H1 (cell line): ENCODE data around the gene PPP1R11. TPM values are rescaled to one million over a fixed set of nuclear protein-coding genes. Genes with fewer than 3 reads are reported as not detected.
A peak's percentile ranks its signal among the peaks of the same experiment; 100 is the strongest.

ENCODE experiments used
- CTCF ChIA-PET: fragments of 300-600 bp; sonication (Branson Sonifier 250); formaldehyde crosslinking; loops from one replicate; lab custom pipeline; 2021; ENCODE audit not compliant: partially characterized antibody; lab: Charles Lee
- POLR2A ChIA-PET: fragments of 300-600 bp; sonication (Branson Sonifier 250); formaldehyde crosslinking; loops from one replicate; lab custom pipeline; 2021; ENCODE audit warnings: inconsistent platforms; ENCODE audit not compliant: partially characterized antibody; lab: Charles Lee
- DNase-seq, 2 experiments: peaks; one replicate each; pipeline versions ENCODE4 v3.0.0 to v3.0.0-alpha.2; 2010 to 2022; ENCODE audit warnings: low spot score in 2 of 2, low read depth in 1 of 2, mixed read lengths in 1 of 2
- FAIRE-seq: peaks from 2 replicates; lab custom pipeline; 2011; peaks lifted over from hg19 to GRCh38; lab: Jason Lieb, UNC
- H2AFZ ChIP-seq: 2 replicates; pipeline ENCODE4 v1.8.1; 2012; ENCODE audit warnings: low read length, inconsistent platforms
- H2AK5ac ChIP-seq: 2 replicates; pipeline ENCODE4 v1.6.1; 2013; ENCODE audit warnings: low read depth, low read length
- H2BK120ac ChIP-seq: replicated peaks from 2 replicates; pipeline ENCODE3; 2013; ENCODE audit warnings: low read depth, low read length, inconsistent platforms
- H2BK12ac ChIP-seq: 2 replicates; pipeline ENCODE4 v1.6.1; 2013; ENCODE audit warnings: low read depth, low read length
- H2BK15ac ChIP-seq: 2 replicates; pipeline ENCODE4 v1.6.1; 2013; ENCODE audit warnings: low read length
- H2BK20ac ChIP-seq: 2 replicates; pipeline ENCODE4 v1.6.1; 2013; ENCODE audit warnings: low read length
- H2BK5ac ChIP-seq: 2 replicates; pipeline ENCODE4 v1.6.1; 2013; ENCODE audit warnings: low read depth, low read length
- H3K14ac ChIP-seq: 2 replicates; pipeline ENCODE4 v1.6.1; 2013; ENCODE audit warnings: inconsistent platforms; ENCODE audit not compliant: insufficient read length
- H3K18ac ChIP-seq: 2 replicates; pipeline ENCODE4 v1.6.1; 2013; ENCODE audit warnings: low read length; ENCODE audit errors: extremely low read depth
- H3K23ac ChIP-seq: 2 replicates; pipeline ENCODE4 v1.6.1; 2013; ENCODE audit warnings: inconsistent platforms; ENCODE audit not compliant: insufficient read length
- H3K23me2 ChIP-seq: 2 replicates; pipeline ENCODE4 v1.6.1; 2013; ENCODE audit warnings: low read depth, low read length
- H3K27ac ChIP-seq: 2 replicates; pipeline ENCODE4 v1.6.1; 2011; ENCODE audit warnings: low read depth, low read length, inconsistent platforms
- H3K27me3 ChIP-seq, 4 experiments: replicated peaks in 1 of 4; 1 replicate in 1 of 4; 2 replicates in 3 of 4; pipeline versions ENCODE4 v1.6.1 to v1.8.1; 2011 to 2013; ENCODE audit warnings: low read length in 3 of 4, mild to moderate bottlenecking in 3 of 4, inconsistent platforms in 2 of 4, mixed read lengths in 2 of 4, moderate library complexity in 1 of 4; ENCODE audit not compliant: control insufficient read depth in 3 of 4, insufficient read depth in 3 of 4; ENCODE audit errors: extremely low read depth in 1 of 4
- H3K36me3 ChIP-seq, 4 experiments: 2 replicates each; pipeline versions ENCODE4 v1.6.1 to v1.8.1; 2011 to 2013; ENCODE audit warnings: mild to moderate bottlenecking in 4 of 4, low read length in 3 of 4, moderate library complexity in 2 of 4, control low read depth in 1 of 4, inconsistent platforms in 1 of 4; ENCODE audit not compliant: insufficient read depth in 4 of 4, control insufficient read depth in 2 of 4
- H3K4ac ChIP-seq: replicated peaks from 2 replicates; pipeline ENCODE3; 2013; ENCODE audit warnings: low read length, low read depth, mixed read lengths, inconsistent platforms; ENCODE audit not compliant: insufficient read length
- H3K4me1 ChIP-seq, 4 experiments: replicated peaks in 1 of 4; 1 replicate in 1 of 4; 2 replicates in 3 of 4; pipeline versions ENCODE4 v1.6.1 to v1.8.1; 2011 to 2013; ENCODE audit warnings: low read length in 3 of 4, inconsistent platforms in 2 of 4, mixed read lengths in 1 of 4; ENCODE audit not compliant: insufficient read depth in 4 of 4, control insufficient read depth in 3 of 4
- H3K4me2 ChIP-seq, 2 experiments: 2 replicates each; pipeline versions ENCODE4 v1.6.1 to v1.8.1; 2011 to 2013; ENCODE audit warnings: low read depth in 2 of 2, low read length in 2 of 2, control low read depth in 1 of 2, inconsistent platforms in 1 of 2, mild to moderate bottlenecking in 1 of 2; ENCODE audit not compliant: insufficient read depth in 1 of 2
- H3K4me3 ChIP-seq, 4 experiments: fragments of 200-600, 300-600 bp in 1 of 4; sonication (generic), shearing (Covaris generic), sonication (Bioruptor Twin) in 1 of 4; 2 replicates each; pipeline versions ENCODE4 v1.5.1 to v1.8.1; 2011 to 2016; ENCODE audit warnings: low read length in 4 of 4, low read depth in 3 of 4, control low read depth in 2 of 4, inconsistent platforms in 2 of 4, mild to moderate bottlenecking in 2 of 4, mixed read lengths in 1 of 4, moderate library complexity in 1 of 4; ENCODE audit not compliant: insufficient read depth in 2 of 4; ENCODE audit errors: extremely low read depth in 1 of 4
- H3K56ac ChIP-seq: replicated peaks from 2 replicates; pipeline ENCODE3; 2013; ENCODE audit warnings: low read depth, mild to moderate bottlenecking, mixed read lengths, low read length, inconsistent platforms; ENCODE audit not compliant: insufficient read length
- H3K79me1 ChIP-seq: 2 replicates; pipeline ENCODE4 v1.6.1; 2013; ENCODE audit warnings: low read depth, low read length, control low read depth
- H3K79me2 ChIP-seq, 2 experiments: 2 replicates each; pipeline versions ENCODE4 v1.6.1 to v1.8.1; 2012 to 2013; ENCODE audit warnings: low read length in 2 of 2, mild to moderate bottlenecking in 2 of 2, inconsistent platforms in 1 of 2; ENCODE audit not compliant: insufficient read depth in 2 of 2, control insufficient read depth in 1 of 2
- H3K9ac ChIP-seq, 4 experiments: replicated peaks in 1 of 4; 1 replicate in 1 of 4; 2 replicates in 3 of 4; pipeline versions ENCODE4 v1.6.1 to v1.8.1; 2011 to 2013; ENCODE audit warnings: low read depth in 3 of 4, low read length in 3 of 4, control low read depth in 2 of 4, mild to moderate bottlenecking in 2 of 4, moderate library complexity in 2 of 4, inconsistent platforms in 1 of 4; ENCODE audit errors: extremely low read depth in 1 of 4
- H3K9me3 ChIP-seq, 2 experiments: 2 replicates each; pipeline versions ENCODE4 v1.6.1 to v1.8.1; 2012 to 2013; ENCODE audit warnings: mild to moderate bottlenecking in 2 of 2, moderate library complexity in 2 of 2, control low read depth in 1 of 2, inconsistent platforms in 1 of 2, low read depth in 1 of 2, low read length in 1 of 2, mixed read lengths in 1 of 2; ENCODE audit not compliant: insufficient read depth in 2 of 2
- H4K20me1 ChIP-seq, 2 experiments: replicated peaks in 1 of 2; 2 replicates each; pipeline versions ENCODE3 to v1.8.1; 2011 to 2013; ENCODE audit warnings: inconsistent platforms in 2 of 2, low read length in 2 of 2, mild to moderate bottlenecking in 1 of 2; ENCODE audit not compliant: insufficient read depth in 2 of 2, control insufficient read depth in 1 of 2
- H4K5ac ChIP-seq: 2 replicates; pipeline ENCODE4 v1.6.1; 2013; ENCODE audit warnings: low read length, low read depth, mixed read lengths, inconsistent platforms; ENCODE audit not compliant: insufficient read length
- H4K8ac ChIP-seq: 2 replicates; pipeline ENCODE4 v1.8.0; 2013; ENCODE audit warnings: mild to moderate bottlenecking, moderate library complexity, low read length, inconsistent platforms; ENCODE audit not compliant: insufficient read depth; ENCODE audit errors: extremely low read depth
- H4K91ac ChIP-seq: replicated peaks from 2 replicates; pipeline ENCODE3; 2013; ENCODE audit warnings: low read length, mixed read lengths, inconsistent platforms; ENCODE audit not compliant: insufficient read length
- EZH2 ChIP-seq: fragments of 200-600 bp; sonication (generic); IDR thresholded peaks from 2 replicates; pipeline ENCODE4 v1.7.1; 2012; ENCODE audit warnings: low read depth, mild to moderate bottlenecking, moderate library complexity, low read length, inconsistent platforms; ENCODE audit not compliant: severe bottlenecking
- FOSL1 ChIP-seq: IDR thresholded peaks from 2 replicates; pipeline ENCODE4 v1.6.1; 2011; ENCODE audit warnings: mild to moderate bottlenecking, low read depth, low read length, moderate library complexity; ENCODE audit not compliant: insufficient read depth
- HDAC6 ChIP-seq: IDR thresholded peaks from one replicate; pipeline ENCODE4 v1.7.1; 2012; ENCODE audit warnings: low read depth, mild to moderate bottlenecking, inconsistent platforms, low read length, moderate library complexity
- JUN ChIP-seq: IDR thresholded peaks from 2 replicates; pipeline ENCODE4 v1.6.1; 2011; ENCODE audit warnings: low read depth, mild to moderate bottlenecking, improper control_type of control experiment, low read length
- NANOG ChIP-seq: IDR thresholded peaks from 2 replicates; pipeline ENCODE4 v1.6.1; 2011; ENCODE audit warnings: low read length, low read depth, mild to moderate bottlenecking, inconsistent platforms; ENCODE audit not compliant: insufficient read depth, poor library complexity, severe bottlenecking
- PHF8 ChIP-seq: fragments of 200-600 bp; sonication (generic); conservative IDR thresholded peaks from 2 replicates; pipeline ENCODE4 v1.7.1; 2012; ENCODE audit warnings: low read depth, mild to moderate bottlenecking, inconsistent platforms, low read length, moderate library complexity
- POLR2A ChIP-seq, 2 experiments: IDR thresholded peaks; 1 replicate in 1 of 2; 2 replicates in 1 of 2; pipeline ENCODE4 v1.6.1; 2011; ENCODE audit warnings: low read depth in 2 of 2, low read length in 2 of 2, mild to moderate bottlenecking in 2 of 2; ENCODE audit errors: control extremely low read depth in 1 of 2
- POU5F1 ChIP-seq: IDR thresholded peaks from 2 replicates; pipeline ENCODE4 v1.6.1; 2011; ENCODE audit warnings: low read depth, mild to moderate bottlenecking, low read length, moderate library complexity
- RAD21 ChIP-seq, 2 experiments: IDR thresholded peaks in 1 of 2; conservative IDR thresholded peaks in 1 of 2; 2 replicates each; pipeline ENCODE4 v1.6.1; 2011; ENCODE audit warnings: low read depth in 2 of 2, low read length in 2 of 2, improper control_type of control experiment in 1 of 2, inconsistent platforms in 1 of 2, mild to moderate bottlenecking in 1 of 2, moderate library complexity in 1 of 2
- SRF ChIP-seq: IDR thresholded peaks from 2 replicates; pipeline ENCODE4 v1.6.1; 2011; ENCODE audit warnings: mild to moderate bottlenecking, low read depth, low read length, moderate library complexity
- TEAD4 ChIP-seq: IDR thresholded peaks from 2 replicates; pipeline ENCODE4 v1.6.1; 2012; ENCODE audit warnings: low read depth, low read length, inconsistent platforms, mixed read lengths
- WGBS, 2 experiments: shearing (Covaris generic) in 1 of 2; methylation state at CpG; one replicate each; pipeline versions ENCODE4 v1.1.6 to v1.1.7; 2013 to 2015; ENCODE audit warnings: low lambda C conversion rate in 2 of 2, mixed read lengths in 2 of 2, inconsistent platforms in 1 of 2, low coverage in 1 of 2, missing lambda C conversion rate in 1 of 2; ENCODE audit not compliant: insufficient replicate concordance in 2 of 2, insufficient coverage in 1 of 2, insufficient read length in 1 of 2; ENCODE audit errors: extremely low coverage in 1 of 2, missing lambda C conversion rate in 1 of 2; 5-methylcytosine and 5-hydroxymethylcytosine counted together
- polyA plus RNA-seq, 7 experiments: library from polyadenylated mRNA; depleted of rRNA in 3 of 7; stranded (reverse) in 5 of 7; unstranded in 2 of 7; fragments of >200 nt in 5 of 7; fragments of 200-250 nt in 2 of 7; gene quantifications; 1 replicate in 5 of 7; 2 replicates in 1 of 7; 4 replicates in 1 of 7; pipeline versions ENCODE4 v1.2.1 to v1.2.3, GENCODE V29; 2011 to 2013; ENCODE audit warnings: missing spikeins in 2 of 7, mixed read lengths in 2 of 7
- total RNA-seq: library from RNA; stranded (reverse); fragmentation: NEBNext Ultra II Directional; extraction: Animal tissue kit (Norgen Biotek cat#: 25700); gene quantifications from 2 replicates; pipeline ENCODE4 v1.2.1, GENCODE V29; 2021

The PPP1R11 gene
- total and polyA plus RNA-seq, 2 of the 8 experiments (the other 6 are each of a cell fraction or from before 2014, with no cell fraction given) = 26.1 to 32.8 TPM

DNA sequence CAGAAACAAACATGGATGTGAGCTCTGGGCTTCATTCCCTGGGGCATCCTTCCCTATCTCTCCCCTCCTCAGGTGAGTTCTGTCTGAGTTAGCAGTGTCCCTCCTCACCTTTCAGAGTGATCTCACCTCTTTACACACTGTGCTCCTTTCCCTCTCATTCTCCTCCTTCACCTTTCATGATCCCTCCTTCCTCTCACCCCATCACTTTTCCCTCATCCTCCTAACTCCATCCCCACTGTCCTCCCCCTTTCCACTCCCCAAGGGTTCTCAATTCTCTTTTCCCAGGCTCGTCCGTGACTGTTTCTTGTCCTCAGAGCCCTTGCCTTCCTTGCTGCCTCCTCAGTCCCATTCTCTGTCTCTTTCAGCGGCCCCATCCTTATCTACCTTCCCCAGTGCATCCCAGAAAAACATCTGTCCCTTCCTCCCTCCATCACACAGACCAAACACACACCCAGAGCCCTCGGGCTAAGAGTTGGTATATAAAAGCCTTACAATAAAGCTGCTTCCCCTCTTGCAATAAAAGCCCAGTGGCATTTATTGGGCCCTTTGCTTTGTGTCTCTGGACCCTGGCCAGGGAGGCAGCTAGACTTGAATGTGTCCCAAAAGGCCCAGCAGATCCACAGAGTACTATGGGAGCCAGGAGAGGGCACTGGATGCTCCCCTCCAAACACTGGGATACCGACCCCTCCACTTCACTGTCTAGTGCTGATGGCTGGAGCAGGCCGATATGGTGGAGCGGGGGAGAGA lies 6.7 kb downstream of the PPP1R11 start:
- peak overlapping the region; percentile 80 to 98 for H3K4me2 ChIP-seq
- H4K91ac ChIP-seq = no peak overlapping the region
- no peak overlapping the region for H3K4ac ChIP-seq
- H3K27ac ChIP-seq = no peak overlapping the region
- no peak overlapping the region for H2AK5ac ChIP-seq
- no peaks in the 10 kb centered on the region for H3K79me2 ChIP-seq
- WGBS, 2 experiments = 35% methylated on average over 7 of the region's 7 CpGs; no CpG with 5 or more reads in 1 of the 2 experiments
- no peak overlapping the region for H3K56ac ChIP-seq
- peak overlapping the region; percentile 72; the same call in 1 of the 2 replicates for H2BK15ac ChIP-seq
- no peak overlapping the region for H3K9ac ChIP-seq
- 0 out of 2 replicates have a peak overlapping the region, but pooled peaks have one; percentile 27 for H2BK12ac ChIP-seq
- 0 out of 2 replicates have a peak overlapping the region, but pooled peaks have one; percentile 72 for H2BK20ac ChIP-seq
- no peak overlapping the region for H2BK5ac ChIP-seq
- no peak for FAIRE-seq
- H3K79me1 ChIP-seq = no peaks in the 10 kb centered on the region
- POLR2A ChIA-PET = interaction anchor here (1.0 to 1.5 kb wide), 4 partner anchors 13 to 30 kb away, joined by 3 to 14 read pairs (median 3); partner anchors contain the start of gene POLR1H
- peaks cover 23% of the 10 kb centered on the region for H3K23me2 ChIP-seq
- H2AFZ ChIP-seq = no peak overlapping the region; the same call in 1 of the 2 replicates
- H3K36me3 ChIP-seq = no peaks in the 10 kb centered on the region
- no peak overlapping the region for H2BK120ac ChIP-seq
- H3K14ac ChIP-seq = no peak overlapping the region
- H4K8ac ChIP-seq = no peak overlapping the region
- H4K5ac ChIP-seq = no peak overlapping the region
- H4K20me1 ChIP-seq = no peaks in the 10 kb centered on the region
- H3K27me3 ChIP-seq = peaks cover 41 to 67% (median 61%) of the 10 kb centered on the region in 4 experiments
- peak overlapping the region; percentile 51; the same call in 1 of the 2 replicates for H3K18ac ChIP-seq
- DNase-seq = no peak
- H3K4me1 ChIP-seq = peaks cover 10 to 30% (median 14%) of the 10 kb centered on the region in 4 experiments; a peak in 6 of 7 replicates
- no peak overlapping the region for H3K23ac ChIP-seq
- H3K4me3 ChIP-seq = peak overlapping the region; percentile 52 to 82 (median 72); a peak in 7 of 8 replicates
- H3K9me3 ChIP-seq = no peaks in the 10 kb centered on the region
- CTCF ChIA-PET = interaction anchor here (0.8 to 3.3 kb wide), 9 partner anchors 13 to 225 kb away, joined by 3 to 14 read pairs (median 5); no protein-coding TSS in a partner anchor
- TF ChIP-seq PHF8 (no peak), HDAC6 (no peak), POU5F1 (no peak), RAD21 (IDR thresholded peaks at IDR 0.05 in 1 of 2, conservative IDR thresholded peaks at IDR 0.05 in 1 of 2; ENCODE audit: low read depth in 2 of 2, low read length in 2 of 2) (no peak), TEAD4 (no peak), SRF (no peak), JUN (no peak), FOSL1 (no peak), EZH2 (no peak), NANOG (no peak), POLR2A (IDR thresholded peaks at IDR 0.05; ENCODE audit: control extremely low read depth in 1 of 2, low read depth in 2 of 2, low read length in 2 of 2) (no peak)
